Fibroblast of lung (primary cell): ENCODE measurements around the gene L3MBTL4. TPM values are rescaled to one million over a fixed set of nuclear protein-coding genes. Genes with fewer than 3 reads are reported as not detected.

Source experiments
- DNase-seq, 2 donors: peaks; one replicate each; pipeline versions ENCODE4 v3.0.0 to v3.0.0-alpha.2; 2010; ENCODE audit warnings: low read depth in 2 of 2
- H2AFZ ChIP-seq: 2 replicates; pipeline ENCODE4 v1.5.1; 2012; ENCODE audit warnings: low read length, control low read depth, inconsistent platforms
- H3K27ac ChIP-seq: 2 replicates; pipeline ENCODE4 v1.5.1; 2011; ENCODE audit warnings: low read length, control low read depth; ENCODE audit not compliant: insufficient read depth
- H3K27me3 ChIP-seq: 2 replicates; pipeline ENCODE4 v1.5.1; 2011; ENCODE audit warnings: mild to moderate bottlenecking, low read length; ENCODE audit not compliant: control insufficient read depth, insufficient read depth
- H3K36me3 ChIP-seq: 2 replicates; pipeline ENCODE4 v1.5.1; 2011; ENCODE audit warnings: low read length; ENCODE audit not compliant: control insufficient read depth, insufficient read depth
- H3K4me1 ChIP-seq: 2 replicates; pipeline ENCODE4 v1.5.1; 2011; ENCODE audit warnings: low read length; ENCODE audit not compliant: control insufficient read depth, insufficient read depth; ENCODE audit errors: extremely low read depth
- H3K4me2 ChIP-seq: 2 replicates; pipeline ENCODE4 v1.5.1; 2011; ENCODE audit warnings: low read length, control low read depth; ENCODE audit not compliant: insufficient read depth; ENCODE audit errors: extremely low read depth
- H3K4me3 ChIP-seq, 4 experiments: fragments of 200-600 bp in 1 of 4; sonication (generic) in 1 of 4; replicated peaks in 1 of 4; 2 replicates each; pipeline ENCODE4 v1.5.1; 2011 to 2016; ENCODE audit warnings: low read length in 4 of 4, low read depth in 3 of 4, mild to moderate bottlenecking in 3 of 4, control low read depth in 2 of 4, inconsistent platforms in 1 of 4, mixed read lengths in 1 of 4; ENCODE audit not compliant: insufficient read depth in 1 of 4; ENCODE audit errors: control extremely low read depth in 1 of 4
- H3K79me2 ChIP-seq: 2 replicates; pipeline ENCODE4 v1.5.1; 2012; ENCODE audit warnings: mild to moderate bottlenecking, low read length, inconsistent platforms; ENCODE audit not compliant: control insufficient read depth, insufficient read depth
- H3K9ac ChIP-seq: 2 replicates; pipeline ENCODE4 v1.5.1; 2011; ENCODE audit warnings: mild to moderate bottlenecking, low read length, control low read depth; ENCODE audit not compliant: insufficient read depth
- H3K9me3 ChIP-seq: 2 replicates; pipeline ENCODE4 v1.5.1; 2012; ENCODE audit warnings: low read depth, low read length; ENCODE audit not compliant: control insufficient read depth, insufficient read depth
- H4K20me1 ChIP-seq: 2 replicates; pipeline ENCODE4 v1.5.1; 2011; ENCODE audit warnings: low read length; ENCODE audit not compliant: control insufficient read depth, insufficient read depth; ENCODE audit errors: extremely low read depth
- CTCF ChIP-seq, 2 donors: IDR thresholded peaks in 1 of 2; conservative IDR thresholded peaks in 1 of 2; 1 replicate in 1 of 2; 2 replicates in 1 of 2; pipeline ENCODE4 v1.5.1; 2011 to 2012; ENCODE audit warnings: low read length in 2 of 2, control low read depth in 1 of 2, inconsistent platforms in 1 of 2, low read depth in 1 of 2, mild to moderate bottlenecking in 1 of 2
- EZH2 ChIP-seq: IDR thresholded peaks from 2 replicates; pipeline ENCODE4 v1.5.1; 2012; ENCODE audit warnings: low read length, control low read depth, mild to moderate bottlenecking; ENCODE audit errors: missing control alignments
- polyA plus RNA-seq, 2 donors: library from polyadenylated mRNA; depleted of rRNA in 1 of 2; stranded (reverse) in 1 of 2; unstranded in 1 of 2; fragments of >200 nt; gene quantifications; 2 replicates each; pipeline ENCODE4 v1.2.1, GENCODE V29; 2011 to 2012; ENCODE audit warnings: missing spikeins in 1 of 2
- total RNA-seq: library from RNA; depleted of rRNA; stranded (reverse); fragments of >200 nt; gene quantifications from 2 replicates; pipeline ENCODE4 v1.2.1, GENCODE V29; 2014

Gene L3MBTL4
- total and polyA plus RNA-seq, 2 donors (not counting 1 experiment from before 2014, with no cell fraction given) = 0.06 to 0.33 TPM

GRCh38 chr18:6022845-6023244 lies 391.9 kb downstream of the L3MBTL4 start:
- no peaks in the 10 kb centered on the region for H3K9me3 ChIP-seq
- H3K27ac ChIP-seq = no peak overlapping the region
- peak; percentile 34 to 85 for DNase-seq
- no peak overlapping the region for H2AFZ ChIP-seq
- H3K79me2 ChIP-seq = no peaks in the 10 kb centered on the region
- H3K4me2 ChIP-seq = no peak overlapping the region
- H4K20me1 ChIP-seq = no peaks in the 10 kb centered on the region
- no peak overlapping the region for H3K4me3 ChIP-seq
- H3K36me3 ChIP-seq = no peaks in the 10 kb centered on the region
- H3K27me3 ChIP-seq = no peaks in the 10 kb centered on the region
- no peak overlapping the region for H3K9ac ChIP-seq
- no peaks in the 10 kb centered on the region for H3K4me1 ChIP-seq
- no peak for TF ChIP-seq EZH2
- TF ChIP-seq CTCF (conservative IDR thresholded peaks at IDR 0.05 in 1 of 2, IDR thresholded peaks at IDR 0.05 in 1 of 2; ENCODE audit: low read depth in 1 of 2, low read length in 2 of 2) = no peak

GRCh38 chr18:6022074-6022444 lies 392.7 kb downstream of the L3MBTL4 start:
- no peak overlapping the region for H3K4me3 ChIP-seq
- no peak overlapping the region for H3K4me2 ChIP-seq
- no peak overlapping the region for H2AFZ ChIP-seq
- H4K20me1 ChIP-seq = no peaks in the 10 kb centered on the region
- DNase-seq = peak; percentile 8 to 77
- H3K27ac ChIP-seq = no peak overlapping the region
- no peaks in the 10 kb centered on the region for H3K79me2 ChIP-seq
- no peaks in the 10 kb centered on the region for H3K27me3 ChIP-seq
- no peak overlapping the region for H3K9ac ChIP-seq
- no peak for TF ChIP-seq EZH2
- TF ChIP-seq CTCF (conservative IDR thresholded peaks at IDR 0.05 in 1 of 2, IDR thresholded peaks at IDR 0.05 in 1 of 2; ENCODE audit: low read depth in 1 of 2, low read length in 2 of 2) = no peak
- no peaks in the 10 kb centered on the region for H3K36me3 ChIP-seq
- no peaks in the 10 kb centered on the region for H3K4me1 ChIP-seq
- H3K9me3 ChIP-seq = no peaks in the 10 kb centered on the region

- Histone ChIP-seq H3K9me3 (no peaks in the 10 kb centered on the region), H3K4me3 (no peak overlapping the region)
- TF ChIP-seq EZH2 (no peak), CTCF (conservative IDR thresholded peaks at IDR 0.05 in 1 of 2, IDR thresholded peaks at IDR 0.05 in 1 of 2; ENCODE audit: low read depth in 1 of 2, low read length in 2 of 2) (no peak)
These were observed 393.2 kb downstream of the L3MBTL4 start for GRCh38 chr18:6021306-6022073.

More at GRCh38 chr18:6021306-6022073, 393.2 kb downstream of the L3MBTL4 start:
- Histone ChIP-seq H4K20me1 (no peaks in the 10 kb centered on the region), H3K4me1 (no peaks in the 10 kb centered on the region), H3K27ac (no peak overlapping the region), H3K9ac (no peak overlapping the region), H2AFZ (no peak overlapping the region), H3K79me2 (no peaks in the 10 kb centered on the region), H3K4me2 (no peak overlapping the region), H3K36me3 (no peaks in the 10 kb centered on the region), H3K27me3 (no peaks in the 10 kb centered on the region)
- DNase-seq = peak in 1 of 2 donors; percentile 22
